Common myeloid progenitor, CD34-positive (primary cell): ENCODE measurements around the gene VASN.

Experiments
- CTCF ChIA-PET: fragments of 350-600 bp; sonication (Branson Sonifier 250); formaldehyde crosslinking; loops from one replicate; lab custom pipeline; 2021; ENCODE audit warnings: antibody characterized with exemption; lab: Charles Lee
- POLR2A ChIA-PET: fragments of 350-600 bp; sonication (Branson Sonifier 250); formaldehyde crosslinking; loops from one replicate; lab custom pipeline; 2021; ENCODE audit warnings: antibody characterized with exemption; lab: Charles Lee
- DNase-seq, 3 donors: peaks; one replicate each; pipeline versions ENCODE4 v3.0.0 to v3.0.0-alpha.2; 2013
- H3K27ac ChIP-seq, 2 experiments: 1 replicate in 1 of 2; 2 replicates in 1 of 2; pipeline ENCODE4 v1.7.0; 2013; ENCODE audit warnings: inconsistent platforms in 2 of 2, low read length in 2 of 2, mild to moderate bottlenecking in 2 of 2, low read depth in 1 of 2, moderate library complexity in 1 of 2; ENCODE audit not compliant: severe bottlenecking in 2 of 2, insufficient read depth in 1 of 2, poor library complexity in 1 of 2
- H3K27me3 ChIP-seq, 5 experiments: replicated peaks in 2 of 5; 1 replicate in 3 of 5; 2 replicates in 2 of 5; pipeline versions ENCODE4 v1.6.1 to v1.7.0; 2013; ENCODE audit warnings: low read length in 4 of 5, mild to moderate bottlenecking in 2 of 5, moderate library complexity in 2 of 5, inconsistent platforms in 1 of 5; ENCODE audit not compliant: insufficient read depth in 5 of 5, control insufficient read depth in 4 of 5
- H3K36me3 ChIP-seq, 4 experiments: 1 replicate in 2 of 4; 2 replicates in 2 of 4; pipeline versions ENCODE4 v1.6.1 to v1.7.0; 2013; ENCODE audit warnings: low read length in 3 of 4, control low read depth in 1 of 4, mild to moderate bottlenecking in 1 of 4; ENCODE audit not compliant: control insufficient read depth in 4 of 4, insufficient read depth in 4 of 4
- H3K4me1 ChIP-seq, 4 experiments: 1 replicate in 3 of 4; 2 replicates in 1 of 4; pipeline versions ENCODE4 v1.6.1 to v1.7.1; 2013; ENCODE audit warnings: low read length in 3 of 4, mild to moderate bottlenecking in 3 of 4, control low read depth in 1 of 4, inconsistent platforms in 1 of 4, moderate library complexity in 1 of 4; ENCODE audit not compliant: control insufficient read depth in 4 of 4, insufficient read depth in 4 of 4; ENCODE audit errors: control extremely low read depth in 1 of 4
- H3K4me3 ChIP-seq, 7 experiments: 1 replicate in 4 of 7; 2 replicates in 3 of 7; pipeline versions ENCODE4 v1.5.1 to v1.7.0; 2013; ENCODE audit warnings: mild to moderate bottlenecking in 7 of 7, low read length in 6 of 7, moderate library complexity in 6 of 7, inconsistent platforms in 2 of 7, low read depth in 2 of 7, control low read depth in 1 of 7; ENCODE audit not compliant: insufficient read depth in 4 of 7, control insufficient read depth in 1 of 7; ENCODE audit errors: extremely low read depth in 1 of 7
- H3K9me3 ChIP-seq, 5 experiments: 1 replicate in 4 of 5; 2 replicates in 1 of 5; pipeline versions ENCODE4 v1.6.1 to v1.7.1; 2013; ENCODE audit warnings: low read length in 4 of 5, mild to moderate bottlenecking in 2 of 5, inconsistent platforms in 1 of 5, low read depth in 1 of 5, moderate library complexity in 1 of 5; ENCODE audit not compliant: control insufficient read depth in 4 of 5, insufficient read depth in 2 of 5; ENCODE audit errors: control extremely low read depth in 1 of 5
- WGBS: methylation state at CpG from one replicate; pipeline ENCODE4 v1.1.5; 2013; ENCODE audit not compliant: insufficient coverage; 5-methylcytosine and 5-hydroxymethylcytosine counted together

Gene VASN

DNA sequence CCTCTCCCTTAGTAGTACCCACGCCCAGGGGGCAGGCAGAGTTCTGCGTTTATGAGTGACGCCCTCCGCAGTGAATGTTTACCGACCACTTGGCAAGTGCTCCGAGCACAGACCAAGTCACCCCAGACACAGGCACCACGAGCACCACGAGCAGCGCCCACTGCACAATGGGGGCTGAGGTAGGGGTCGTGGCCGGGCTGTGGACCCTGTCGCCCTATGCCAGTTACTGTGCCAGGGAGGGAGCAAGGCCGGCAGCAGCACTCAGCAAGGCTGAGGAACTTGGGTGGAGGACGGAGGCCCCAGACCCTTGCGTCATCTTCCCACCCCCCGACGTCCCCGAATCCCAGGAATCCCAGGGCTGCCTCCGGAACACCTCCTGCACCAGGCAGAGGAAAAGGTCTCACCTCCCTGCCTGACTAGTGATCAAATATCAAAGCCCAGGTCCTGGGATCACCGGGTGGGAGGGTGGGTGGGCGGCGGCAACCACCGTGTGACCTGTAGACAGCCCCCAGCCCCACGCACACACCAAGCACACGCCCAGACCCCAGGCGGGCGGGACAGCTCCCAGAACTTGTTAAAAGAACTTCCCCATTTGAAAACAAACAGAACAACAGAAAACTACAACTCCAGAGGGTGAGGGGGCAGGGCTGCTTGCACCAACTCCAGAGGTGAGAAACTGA lies 5.4 kb downstream of the VASN start:
- H3K9me3 ChIP-seq, result no peaks in the 10 kb centered on the region
- peaks cover 0 to 8% (median 0%) of the 10 kb centered on the region in 5 experiments for H3K27me3 ChIP-seq
- H3K4me3 ChIP-seq, result no peak overlapping the region
- H3K27ac ChIP-seq, result no peak overlapping the region
- 99% methylated on average over 18 of the region's 27 CpGs for WGBS
- peaks cover 0 to 32% (median 11%) of the 10 kb centered on the region in 4 experiments for H3K36me3 ChIP-seq
- ChIA-PET CTCF (interaction anchor here (1.1 to 2.8 kb wide), 3 partner anchors 10 to 27 kb away, joined by 3 to 8 read pairs (median 3); no protein-coding TSS in a partner anchor), POLR2A (interaction anchor here (0.6 kb wide), 1 partner anchor 37 kb away, joined by 4 read pairs; no protein-coding TSS in a partner anchor)
- no peak for DNase-seq
- peaks cover 0 to 9% (median 8%) of the 10 kb centered on the region in 4 experiments for H3K4me1 ChIP-seq

- ChIA-PET POLR2A (interaction anchor here (0.6 kb wide), 1 partner anchor 38 kb away, joined by 4 read pairs; no protein-coding TSS in a partner anchor), CTCF (interaction anchor here (1.1 to 1.4 kb wide), 3 partner anchors 11 to 26 kb away, joined by 3 to 4 read pairs (median 3); no protein-coding TSS in a partner anchor)
- no peak for DNase-seq
- Histone ChIP-seq H3K9me3 (no peaks in the 10 kb centered on the region), H3K27ac (no peak overlapping the region), H3K4me1 (peaks cover 0 to 3% (median 2%) of the 10 kb centered on the region in 4 experiments), H3K36me3 (peaks cover 0 to 32% (median 12%) of the 10 kb centered on the region in 4 experiments), H3K4me3 (no peak overlapping the region), H3K27me3 (peaks cover 0 to 2% (median 0%) of the 10 kb centered on the region in 5 experiments)
- 96% methylated on average over 9 of the region's 12 CpGs for WGBS
Measured at GRCh38 chr16:4377573-4378154, 6.0 kb downstream of the VASN start.

DNA sequence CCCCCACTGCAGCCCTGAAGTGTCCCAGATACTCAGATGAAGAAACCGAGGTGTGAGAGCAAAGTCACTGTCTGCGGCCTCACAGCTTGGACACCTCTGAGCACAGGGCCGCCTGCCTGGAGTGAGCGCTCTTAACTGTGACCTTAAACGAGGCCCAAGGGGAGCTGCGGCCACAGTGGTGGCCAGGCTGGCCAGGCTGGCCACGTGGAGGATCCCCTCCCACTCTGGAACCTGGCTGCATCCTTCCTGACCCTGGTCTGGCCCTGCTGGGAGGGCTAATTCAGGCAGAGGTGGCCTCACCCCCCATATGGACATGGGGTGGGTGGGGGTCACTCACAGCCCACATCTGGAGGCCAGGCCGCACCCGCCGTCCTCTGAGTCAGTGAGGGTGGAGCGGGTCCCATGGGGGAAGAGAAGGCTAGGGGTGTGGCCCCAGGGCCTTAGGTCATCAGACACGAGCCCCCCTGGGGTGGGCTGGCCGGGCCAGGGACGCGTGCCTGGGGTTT lies 6.6 kb downstream of the VASN start:
- no peaks in the 10 kb centered on the region for H3K4me1 ChIP-seq
- no peak overlapping the region for H3K27ac ChIP-seq
- ChIA-PET CTCF (interaction anchor here (1.1 to 1.4 kb wide), 2 partner anchors 11 kb away, joined by 3 to 4 read pairs; no protein-coding TSS in a partner anchor), POLR2A (no interaction called here)
- WGBS, result 94% methylated on average over 12 of the region's 15 CpGs
- H3K27me3 ChIP-seq, result no peaks in the 10 kb centered on the region
- peaks cover 0 to 37% (median 14%) of the 10 kb centered on the region in 4 experiments for H3K36me3 ChIP-seq
- H3K9me3 ChIP-seq, result no peaks in the 10 kb centered on the region
- no peak overlapping the region for H3K4me3 ChIP-seq
- no peak for DNase-seq

- Histone ChIP-seq H3K4me1 (no peaks in the 10 kb centered on the region), H3K27ac (no peak overlapping the region), H3K27me3 (no peaks in the 10 kb centered on the region), H3K36me3 (peaks cover 0 to 45% (median 20%) of the 10 kb centered on the region in 4 experiments), H3K9me3 (no peaks in the 10 kb centered on the region), H3K4me3 (no peak overlapping the region)
- ChIA-PET POLR2A (no interaction called here), CTCF (interaction anchor here (1.4 kb wide), 2 partner anchors 11 to 24 kb away, joined by 4 to 7 read pairs; no protein-coding TSS in a partner anchor)
- WGBS, result 95% methylated on average over 20 of the region's 21 CpGs
- DNase-seq, result no peak
Measured at GRCh38 chr16:4378999-4379690, 7.5 kb downstream of the VASN start.

DNA sequence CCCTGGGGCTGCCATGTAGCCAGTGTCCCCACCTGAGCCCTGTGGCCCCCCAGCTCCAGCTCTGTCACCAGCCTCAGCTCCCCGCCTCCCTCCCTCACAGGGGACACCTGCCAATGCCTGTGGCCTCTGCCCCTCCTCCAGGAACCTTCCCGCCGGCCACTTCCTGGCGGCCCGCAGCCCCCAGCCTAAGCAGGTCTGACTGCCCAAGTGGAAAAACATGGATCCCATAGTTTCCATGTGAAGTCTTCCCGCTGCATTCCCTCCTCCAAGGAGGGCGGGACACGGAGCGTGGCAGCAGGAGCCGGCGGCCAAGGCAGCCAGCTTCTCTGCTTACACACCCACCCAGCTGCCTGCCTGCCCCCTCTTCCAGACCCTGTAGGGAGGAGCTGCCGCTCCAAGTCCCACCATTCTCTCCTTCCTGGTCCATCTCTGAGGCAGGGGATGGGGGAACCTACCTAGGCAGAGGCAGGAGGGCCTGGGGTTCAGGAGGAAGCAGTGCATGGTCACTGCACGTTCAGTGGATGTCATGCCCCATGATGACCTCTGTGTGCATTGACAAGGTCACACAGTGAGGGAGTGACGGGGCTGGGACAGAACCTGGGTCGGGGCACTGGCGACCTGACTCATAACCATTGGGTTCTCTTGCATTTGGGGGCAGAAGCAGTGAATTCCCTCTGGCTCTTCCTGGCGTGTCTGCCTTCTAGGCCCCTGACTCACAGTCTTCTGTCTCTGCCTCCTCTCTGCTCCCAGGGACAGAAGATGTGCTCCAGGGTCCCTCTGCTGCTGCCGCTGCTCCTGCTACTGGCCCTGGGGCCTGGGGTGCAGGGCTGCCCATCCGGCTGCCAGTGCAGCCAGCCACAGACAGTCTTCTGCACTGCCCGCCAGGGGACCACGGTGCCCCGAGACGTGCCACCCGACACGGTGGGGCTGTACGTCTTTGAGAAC lies 8.7 kb downstream of the VASN start:
- H3K36me3 ChIP-seq, result peaks cover 2 to 55% (median 28%) of the 10 kb centered on the region in 4 experiments
- peaks cover 0 to 4% (median 0%) of the 10 kb centered on the region in 4 experiments for H3K4me1 ChIP-seq
- no peak overlapping the region for H3K27ac ChIP-seq
- H3K27me3 ChIP-seq, result no peaks in the 10 kb centered on the region
- WGBS, result 96% methylated on average over 22 of the region's 26 CpGs
- DNase-seq, result no peak
- no peak overlapping the region for H3K4me3 ChIP-seq
- H3K9me3 ChIP-seq, result no peaks in the 10 kb centered on the region
- POLR2A ChIA-PET, result no interaction called here
- CTCF ChIA-PET, result interaction anchor here (1.1 to 1.4 kb wide), 2 partner anchors 19 to 23 kb away, joined by 3 to 7 read pairs; no protein-coding TSS in a partner anchor
